GM23248 (cell line): ENCODE results near the gene NOTCH3. TPM values are rescaled to one million over a fixed set of nuclear protein-coding genes. Genes with fewer than 3 reads are reported as not detected.

Source experiments
- DNase-seq: peaks from one replicate; pipeline ENCODE4 v3.0.0-alpha.2; 2015
- H2AFZ ChIP-seq: fragments of 200-600 bp; sonication (generic); 2 replicates; pipeline ENCODE4 v1.6.1; 2016; ENCODE audit warnings: antibody characterized with exemption
- H3F3A ChIP-seq: fragments of 200-600 bp; sonication (generic); 2 replicates; pipeline ENCODE4 v1.6.1; 2016; ENCODE audit warnings: mild to moderate bottlenecking, antibody characterized with exemption, mixed run types; ENCODE audit not compliant: insufficient read depth
- H3K27ac ChIP-seq: fragments of 200-600 bp; sonication (generic); 2 replicates; pipeline ENCODE4 v1.5.1; 2016; ENCODE audit warnings: mild to moderate bottlenecking
- H3K27me3 ChIP-seq: fragments of 200-600 bp; sonication (generic); replicated peaks from 2 replicates; pipeline ENCODE4 v1.6.1; 2016; ENCODE audit warnings: mild to moderate bottlenecking; ENCODE audit not compliant: insufficient read depth
- H3K36me3 ChIP-seq: fragments of 200-600 bp; sonication (generic); 2 replicates; pipeline ENCODE4 v1.6.1; 2016; ENCODE audit warnings: low read depth, mild to moderate bottlenecking
- H3K4me1 ChIP-seq: fragments of 200-600 bp; sonication (generic); 2 replicates; pipeline ENCODE4 v1.6.1; 2016; ENCODE audit warnings: mild to moderate bottlenecking; ENCODE audit not compliant: insufficient read depth
- H3K4me2 ChIP-seq: fragments of 200-600 bp; sonication (generic); one replicate; pipeline ENCODE4 v1.6.1; 2016; ENCODE audit warnings: mild to moderate bottlenecking; ENCODE audit not compliant: unreplicated experiment
- H3K4me3 ChIP-seq: fragments of 200-600 bp; sonication (generic); 2 replicates; pipeline ENCODE4 v1.5.1; 2016; ENCODE audit warnings: mild to moderate bottlenecking
- H3K79me2 ChIP-seq: fragments of 200-600 bp; sonication (generic); 2 replicates; pipeline ENCODE4 v1.6.1; 2016; ENCODE audit warnings: mild to moderate bottlenecking; ENCODE audit not compliant: insufficient read depth
- H3K9ac ChIP-seq: fragments of 200-600 bp; sonication (generic); 2 replicates; pipeline ENCODE4 v1.6.1; 2016; ENCODE audit warnings: mild to moderate bottlenecking
- H3K9me2 ChIP-seq: fragments of 200-600 bp; sonication (generic); 2 replicates; pipeline ENCODE4 v1.6.1; 2016; ENCODE audit warnings: mixed run types, mild to moderate bottlenecking, moderate library complexity; ENCODE audit not compliant: insufficient read depth
- H3K9me3 ChIP-seq: fragments of 200-600 bp; sonication (generic); one replicate; pipeline ENCODE4 v1.6.1; 2017; ENCODE audit warnings: low read depth
- H4K20me1 ChIP-seq: fragments of 200-600 bp; sonication (generic); 2 replicates; pipeline ENCODE4 v1.6.0; 2016; ENCODE audit not compliant: insufficient read depth
- EZH2 ChIP-seq: fragments of 200-600 bp; sonication (generic); IDR thresholded peaks from 2 replicates; pipeline ENCODE4 v1.6.1; 2018; ENCODE audit warnings: antibody characterized with exemption, mild to moderate bottlenecking; ENCODE audit not compliant: insufficient read depth, poor library complexity, severe bottlenecking
- EZH2phosphoT487 ChIP-seq: fragments of 200-600 bp; sonication (generic); IDR thresholded peaks from 2 replicates; pipeline ENCODE4 v1.6.1; 2018; ENCODE audit warnings: antibody characterized with exemption, moderate library complexity, mild to moderate bottlenecking, low read depth; ENCODE audit not compliant: insufficient read depth
- WGBS, 2 experiments: methylation state at CpG; one replicate each; pipeline ENCODE4 v1.1.6; 2015 to 2017; ENCODE audit warnings: low lambda C conversion rate in 2 of 2, low coverage in 1 of 2; ENCODE audit errors: missing lambda C conversion rate in 2 of 2; 5-methylcytosine and 5-hydroxymethylcytosine counted together
- in situ Hi-C: fragments of 300-500 bp; cut with MboI; formaldehyde crosslinking; loops from 2 replicates; pipeline ENCODE4 v1.15.0; 2020
- polyA plus RNA-seq: library from polyadenylated mRNA; unstranded; fragments of >200 nt; fragmentation: Nextera tagmentation; extraction: Ambion mirVana; gene quantifications from 2 replicates; pipeline ENCODE4 v1.2.1, GENCODE V29; 2016
- total RNA-seq: library from RNA; depleted of rRNA; stranded (reverse); fragments of >200 nt; shearing (Covaris generic); gene quantifications from 2 replicates; pipeline ENCODE4 v1.2.3, GENCODE V29; 2014; rRNA removed

NOTCH3 gene
- total RNA-seq (66.1 and 66.9 TPM in 2 replicates), polyA plus RNA-seq (15.4 and 16.0 TPM in 2 replicates)

- Histone ChIP-seq H3K4me1 (no peaks in the 10 kb centered on the region), H3K36me3 (no peaks in the 10 kb centered on the region), H3F3A (peaks cover 21% of the 10 kb centered on the region), H3K27me3 (no peaks in the 10 kb centered on the region), H3K79me2 (0 out of 2 replicates have a peak, but pooled peaks cover 6% of the 10 kb centered on the region), H3K9me3 (no peaks in the 10 kb centered on the region), H3K4me2 (peak within 1 kb of the TSS; percentile 91), H3K9ac (peak within 1 kb of the TSS; percentile 95), H3K4me3 (peak within 1 kb of the TSS; percentile 86), H3K27ac (0 out of 2 replicates have a peak within 1 kb of the TSS, but pooled peaks have one; percentile 14), H4K20me1 (no peaks in the 10 kb centered on the region), H2AFZ (peak within 1 kb of the TSS; percentile 61), H3K9me2 (no peaks in the 10 kb centered on the region)
- peak; percentile 70 for DNase-seq
- TF ChIP-seq EZH2phosphoT487 (no peak), EZH2 (no peak)
- in situ Hi-C loops = no loop called here
- 6 to 16% methylated on average over 12 to 47 of the region's 74 CpGs for WGBS, 2 experiments
Observed at GRCh38 chr19:15200553-15201364, at the start of gene NOTCH3. NOTCH3 (minus strand) TSS chr19:15200995; CDS start chr19:15200905, 90 bp downstream.

GRCh38 chr19:15250640-15250993, 49.8 kb upstream of the NOTCH3 start:
- Histone ChIP-seq H3K36me3 (peaks cover 21% of the 10 kb centered on the region; the same call in 1 of the 2 replicates), H3K27ac (peak overlapping the region; percentile 100), H3K27me3 (no peaks in the 10 kb centered on the region), H4K20me1 (no peaks in the 10 kb centered on the region), H3F3A (peaks cover 44% of the 10 kb centered on the region), H3K4me2 (peak overlapping the region; percentile 79), H3K4me1 (peaks cover 41% of the 10 kb centered on the region), H3K4me3 (peak overlapping the region; percentile 32), H3K79me2 (peaks cover 67% of the 10 kb centered on the region), H3K9me3 (no peaks in the 10 kb centered on the region), H2AFZ (no peak overlapping the region), H3K9ac (peak overlapping the region; percentile 95), H3K9me2 (no peaks in the 10 kb centered on the region)
- no peak for TF ChIP-seq EZH2
- TF ChIP-seq EZH2phosphoT487 = no peak
- in situ Hi-C loops = loop anchor here (10.0 kb wide), 1 partner anchor 66 kb away; no protein-coding TSS in a partner anchor
- WGBS, 2 experiments = 0% methylated on average over 1 of the region's 1 CpG
- DNase-seq = no peak

GRCh38 chr19:15249972-15250639, 49.3 kb upstream of the NOTCH3 start:
- H3K9me3 ChIP-seq = no peaks in the 10 kb centered on the region
- peaks cover 67% of the 10 kb centered on the region for H3K79me2 ChIP-seq
- no peaks in the 10 kb centered on the region for H3K9me2 ChIP-seq
- peaks cover 44% of the 10 kb centered on the region for H3F3A ChIP-seq
- peaks cover 41% of the 10 kb centered on the region for H3K4me1 ChIP-seq
- H3K27me3 ChIP-seq = no peaks in the 10 kb centered on the region
- TF ChIP-seq EZH2phosphoT487 (no peak), EZH2 (no peak)
- H3K9ac ChIP-seq = peak overlapping the region; percentile 95
- no peak overlapping the region for H2AFZ ChIP-seq
- peak; percentile 97 for DNase-seq
- H3K36me3 ChIP-seq = peaks cover 21% of the 10 kb centered on the region; the same call in 1 of the 2 replicates
- peak overlapping the region; percentile 84 for H3K4me2 ChIP-seq
- WGBS, 2 experiments = 9 to 10% methylated on average over 15 of the region's 15 CpGs
- H3K4me3 ChIP-seq = peak overlapping the region; percentile 42
- no peaks in the 10 kb centered on the region for H4K20me1 ChIP-seq
- H3K27ac ChIP-seq = peak overlapping the region; percentile 100
- in situ Hi-C loops = loop anchor here (10.0 kb wide), 1 partner anchor 65 kb away; no protein-coding TSS in a partner anchor

GRCh38 chr19:15249528-15249874, 48.7 kb upstream of the NOTCH3 start:
- Histone ChIP-seq H3K79me2 (peaks cover 67% of the 10 kb centered on the region), H3K27me3 (no peaks in the 10 kb centered on the region), H3F3A (peaks cover 44% of the 10 kb centered on the region), H3K9me3 (no peaks in the 10 kb centered on the region), H3K9me2 (no peaks in the 10 kb centered on the region), H3K36me3 (peaks cover 17% of the 10 kb centered on the region; the same call in 1 of the 2 replicates), H3K4me3 (peak overlapping the region; percentile 42), H2AFZ (no peak overlapping the region), H3K4me1 (peaks cover 41% of the 10 kb centered on the region), H3K27ac (peak overlapping the region; percentile 100), H4K20me1 (no peaks in the 10 kb centered on the region), H3K4me2 (peak overlapping the region; percentile 84), H3K9ac (peak overlapping the region; percentile 95)
- 28 to 31% methylated on average over 6 of the region's 6 CpGs for WGBS, 2 experiments
- TF ChIP-seq EZH2 (no peak), EZH2phosphoT487 (no peak)
- DNase-seq = no peak
- in situ Hi-C loops = no loop called here
